GM08714 (cell line): Measurements from ENCODE around the gene SDCCAG8.

Experiments
- H3K4me3 ChIP-seq: fragments of 200-500 bp; sonication (Bioruptor generic); 2 replicates; pipeline ENCODE4 v1.5.1; 2014; ENCODE audit warnings: mild to moderate bottlenecking, low read length, inconsistent platforms
- ZNF274 ChIP-seq: IDR thresholded peaks from 2 replicates; pipeline ENCODE4 v1.6.1; 2012; ENCODE audit warnings: mild to moderate bottlenecking, low read depth, low read length

SDCCAG8 gene

DNA sequence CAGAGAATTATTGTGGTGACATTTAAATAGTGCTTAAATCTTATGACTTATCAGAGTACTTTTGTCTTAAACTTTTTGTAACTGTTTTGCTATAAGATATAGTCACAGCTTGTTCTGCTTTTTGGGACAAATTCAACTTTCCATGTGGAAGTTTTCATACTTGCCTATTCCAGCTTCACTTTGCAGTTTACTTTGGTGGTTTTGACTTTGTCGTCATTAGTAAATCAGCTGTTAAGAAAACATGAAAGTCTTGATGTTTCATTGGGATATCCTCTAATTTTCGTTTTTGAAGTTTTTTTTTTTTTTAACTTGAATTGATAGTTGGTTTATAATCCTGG lies 31.3 kb downstream of the SDCCAG8 start:
- TF ChIP-seq ZNF274, result no peak
- H3K4me3 ChIP-seq, result no peak overlapping the region

DNA sequence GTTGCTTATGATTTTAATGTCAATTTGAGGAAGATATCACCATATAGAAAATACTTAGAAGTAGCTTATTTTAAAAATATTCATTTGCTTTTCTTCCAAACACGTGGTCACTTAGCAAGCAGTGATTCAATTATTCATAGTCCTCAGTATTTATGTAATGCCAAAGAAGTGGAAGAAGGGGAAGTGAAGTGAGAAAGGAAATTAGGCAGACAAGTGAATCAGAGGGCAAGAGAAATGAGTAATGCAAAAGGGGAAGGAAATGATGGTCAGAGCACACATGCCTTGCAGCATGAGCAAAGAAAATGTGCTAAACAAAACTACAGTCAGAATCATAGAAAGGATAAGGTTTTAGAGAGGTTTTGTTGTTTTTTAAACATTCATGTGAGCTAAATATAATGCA lies 31.8 kb downstream of the SDCCAG8 start:
- TF ChIP-seq ZNF274, result no peak
- H3K4me3 ChIP-seq, result no peak overlapping the region

DNA sequence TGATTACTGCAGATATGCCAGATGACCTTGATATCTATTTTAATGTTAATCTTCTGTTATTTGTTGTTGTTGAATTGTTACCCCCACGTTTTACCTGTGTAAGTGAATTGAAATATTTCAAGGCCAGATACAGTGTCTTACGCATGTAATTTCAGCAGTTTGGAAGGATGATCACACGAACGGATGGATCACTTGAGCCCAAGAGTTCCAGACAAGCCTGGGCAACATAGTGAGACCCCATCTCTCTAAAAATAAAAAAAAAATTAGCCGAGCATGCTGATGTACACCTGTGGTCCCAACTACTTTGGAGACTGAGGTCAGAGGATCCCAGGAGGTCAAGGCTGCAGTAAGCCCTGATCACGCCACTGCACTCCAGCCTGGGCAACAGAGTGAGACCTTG lies 32.2 kb downstream of the SDCCAG8 start:
- TF ChIP-seq ZNF274, result no peak
- H3K4me3 ChIP-seq, result no peak overlapping the region

DNA sequence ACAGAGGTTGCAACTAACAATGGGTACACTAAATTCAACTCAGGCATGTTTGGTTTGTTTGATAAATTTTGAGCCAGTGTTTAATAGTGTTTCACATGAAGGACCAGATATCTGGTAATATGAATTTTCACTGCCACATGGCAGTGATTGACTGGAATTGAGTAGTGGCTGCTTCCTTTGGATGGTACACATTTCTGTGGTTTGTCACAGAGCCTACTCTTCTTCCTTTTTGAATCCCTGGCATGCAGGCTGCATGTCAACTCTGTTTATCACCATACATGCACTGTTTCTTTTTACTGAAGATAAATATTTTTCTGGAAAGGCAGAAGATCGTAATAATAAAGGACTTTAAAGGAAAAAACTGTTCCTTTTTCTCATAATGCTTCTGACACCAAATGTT lies 35.5 kb downstream of the SDCCAG8 start:
- no peak overlapping the region for H3K4me3 ChIP-seq
- no peak for TF ChIP-seq ZNF274

DNA sequence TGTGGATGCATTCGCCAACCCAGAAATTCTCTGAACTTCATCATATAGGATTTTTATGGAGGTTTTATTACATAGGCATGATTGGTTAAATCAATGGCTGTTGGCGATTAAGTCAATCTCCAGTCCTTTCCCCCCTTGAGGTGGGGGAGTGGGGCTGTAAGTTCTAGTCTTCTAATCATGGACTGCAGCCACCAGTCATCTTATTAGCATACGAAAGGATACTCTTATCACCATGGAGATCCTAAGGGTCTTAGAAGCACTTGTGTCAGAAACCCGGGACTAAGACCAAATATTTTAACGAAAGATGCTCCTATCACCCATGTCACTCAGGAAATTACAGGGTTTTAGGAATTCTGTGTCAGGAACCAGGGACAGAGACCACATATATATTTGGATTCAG lies 36.3 kb downstream of the SDCCAG8 start:
- no peak overlapping the region for H3K4me3 ChIP-seq

DNA sequence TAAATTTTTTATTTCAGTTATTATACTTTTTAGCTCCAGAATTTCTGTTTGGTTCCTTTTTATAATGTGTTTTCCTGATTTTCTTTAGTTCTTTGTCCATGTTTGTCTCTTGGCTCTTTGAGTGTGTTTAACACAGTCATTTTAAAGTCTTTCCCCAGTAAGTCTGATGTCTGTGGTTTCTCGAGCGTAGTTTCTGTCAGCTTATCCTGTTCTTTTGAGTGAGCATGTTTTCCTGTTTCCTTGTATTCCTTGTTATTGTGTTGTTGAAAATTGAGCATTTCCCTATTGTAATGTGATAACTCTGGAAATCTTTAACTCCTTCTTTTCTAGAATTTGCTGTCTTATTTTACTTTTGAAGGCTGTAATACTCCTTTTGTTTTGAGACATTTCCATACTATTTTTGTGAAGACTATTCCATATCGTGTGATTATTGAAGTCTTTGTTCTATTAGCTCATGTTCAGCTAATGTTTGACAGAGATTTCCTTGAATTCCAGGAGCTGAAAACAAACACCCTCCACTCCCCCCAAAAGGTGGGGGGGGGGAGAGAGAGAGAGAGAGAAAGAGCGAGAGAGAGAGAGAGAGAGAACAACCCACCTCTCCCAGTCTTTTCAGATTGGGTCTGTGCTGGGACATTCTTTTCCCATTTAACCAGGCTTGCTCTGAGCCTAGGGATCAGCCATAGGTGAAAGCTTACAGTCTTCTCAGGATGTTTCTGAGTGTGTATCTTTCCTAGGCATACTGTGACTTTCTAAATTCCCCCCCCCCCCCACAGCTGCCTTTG lies 38.3 kb downstream of the SDCCAG8 start:
- TF ChIP-seq ZNF274, result no peak
- H3K4me3 ChIP-seq, result no peak overlapping the region

More for the DNA sequence above, 36.3 kb downstream of the SDCCAG8 start:
- TF ChIP-seq ZNF274, result no peak

DNA sequence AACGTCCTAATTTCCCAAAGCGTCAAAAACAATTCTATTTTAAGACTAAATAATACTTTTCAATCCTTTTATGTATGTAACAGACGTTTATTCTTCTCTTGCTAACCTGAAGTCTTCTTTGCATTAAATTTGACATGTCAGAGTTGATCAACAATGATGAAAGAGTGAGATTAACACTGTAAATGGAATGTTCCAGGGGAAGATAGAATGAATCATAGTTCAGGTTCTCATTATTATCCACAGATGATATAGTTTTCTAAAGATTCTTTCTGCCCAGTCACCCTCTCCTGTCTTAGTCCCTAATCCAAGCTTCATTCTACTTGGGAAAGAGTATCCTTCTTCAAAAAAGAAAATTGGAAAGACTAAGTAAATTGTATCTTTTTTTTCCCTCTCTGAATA lies 38.9 kb downstream of the SDCCAG8 start:
- TF ChIP-seq ZNF274, result no peak

DNA sequence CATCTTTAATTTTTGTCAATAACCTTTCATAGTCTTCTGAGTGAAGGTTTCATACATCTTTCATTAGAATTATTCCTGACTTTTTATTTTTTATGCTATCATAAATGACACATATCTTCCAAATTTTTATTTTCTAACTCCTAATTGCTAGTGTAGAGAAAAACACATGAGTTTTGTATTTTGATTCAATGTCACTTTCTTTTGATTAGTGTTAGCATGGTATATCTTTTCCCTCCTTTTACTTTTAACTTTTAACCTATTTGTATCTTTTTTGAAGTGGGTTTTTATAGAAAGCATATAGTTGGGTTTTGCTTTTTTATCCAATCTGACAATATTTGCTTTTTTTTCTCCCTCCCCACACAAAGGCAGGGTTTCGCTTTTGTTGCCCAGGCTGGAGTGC lies 43.2 kb downstream of the SDCCAG8 start:
- no peak for TF ChIP-seq ZNF274
- H3K4me3 ChIP-seq, result no peak overlapping the region

More for the DNA sequence above, 38.9 kb downstream of the SDCCAG8 start:
- no peak overlapping the region for H3K4me3 ChIP-seq

DNA sequence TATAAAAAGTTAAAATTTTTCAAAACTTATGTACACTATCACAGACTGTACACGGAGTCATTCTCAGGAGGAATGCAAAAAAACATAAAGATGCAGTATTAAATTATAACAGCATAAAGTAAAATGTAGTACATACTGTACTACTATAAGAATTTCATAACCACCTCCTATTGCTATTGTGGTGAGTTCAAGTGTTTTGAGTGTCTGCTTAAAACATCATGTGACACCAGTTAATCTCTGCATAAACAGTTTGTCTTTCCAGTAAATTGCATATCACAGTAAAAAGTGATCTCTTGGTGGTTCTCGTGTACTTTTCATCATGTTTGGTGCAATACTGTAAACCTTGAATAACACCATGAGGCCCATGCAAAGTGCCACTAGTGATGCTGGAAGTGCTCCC lies 45.2 kb downstream of the SDCCAG8 start:
- no peak for TF ChIP-seq ZNF274
- H3K4me3 ChIP-seq, result no peak overlapping the region

DNA sequence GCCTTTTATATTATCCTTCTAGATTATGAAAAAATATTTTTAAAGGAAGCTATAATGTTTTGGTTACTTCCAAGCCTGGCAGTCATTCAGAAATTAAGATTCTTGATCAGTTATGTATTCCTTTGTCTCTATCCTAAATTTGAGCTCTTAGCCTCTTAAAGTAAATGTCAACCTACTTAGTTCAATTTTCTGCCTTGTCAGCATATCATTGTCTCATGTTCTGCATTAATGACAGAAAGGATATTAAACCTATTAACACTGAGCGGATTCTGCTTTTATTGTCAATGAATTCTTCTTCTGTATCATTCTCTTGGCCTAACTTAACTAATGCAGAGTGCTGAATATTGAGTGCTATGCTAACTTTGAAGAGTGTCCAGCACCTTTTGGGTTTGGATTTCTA lies 56.0 kb downstream of the SDCCAG8 start:
- H3K4me3 ChIP-seq, result no peak overlapping the region
- TF ChIP-seq ZNF274, result no peak

DNA sequence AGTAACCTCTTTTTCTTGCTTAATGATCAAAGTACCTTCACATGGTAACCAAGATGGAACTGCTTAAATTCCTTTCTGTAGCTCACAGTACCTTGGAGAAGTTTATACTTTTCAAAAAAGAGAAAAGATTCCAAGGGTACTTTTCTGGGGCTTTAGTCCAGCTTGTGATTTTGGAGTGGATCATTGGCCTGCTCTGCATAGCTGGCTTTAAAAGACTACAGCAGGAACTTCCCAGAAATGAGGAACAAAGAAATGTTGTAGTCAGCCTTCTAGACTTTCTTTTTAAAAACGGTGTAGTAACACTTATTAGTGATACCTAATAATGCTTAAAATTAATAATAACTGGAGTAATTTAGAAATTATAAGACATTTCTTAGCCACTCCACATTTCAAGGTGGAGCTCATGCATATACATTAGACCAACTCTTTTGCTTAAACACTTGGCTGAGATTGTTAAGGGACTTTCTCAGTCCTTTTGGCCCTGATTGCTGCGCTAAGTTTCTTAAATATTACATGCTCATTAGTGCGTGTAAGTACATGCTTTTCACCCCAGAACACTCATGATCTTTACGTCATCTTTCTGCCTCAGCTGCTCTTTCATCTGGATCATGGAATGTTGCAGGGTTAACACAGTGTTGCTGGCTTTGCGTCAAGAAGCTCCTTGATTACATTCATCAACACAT lies 57.3 kb downstream of the SDCCAG8 start:
- peak overlapping the region; percentile 67; the same call in 1 of the 2 replicates for H3K4me3 ChIP-seq
- no peak for TF ChIP-seq ZNF274

DNA sequence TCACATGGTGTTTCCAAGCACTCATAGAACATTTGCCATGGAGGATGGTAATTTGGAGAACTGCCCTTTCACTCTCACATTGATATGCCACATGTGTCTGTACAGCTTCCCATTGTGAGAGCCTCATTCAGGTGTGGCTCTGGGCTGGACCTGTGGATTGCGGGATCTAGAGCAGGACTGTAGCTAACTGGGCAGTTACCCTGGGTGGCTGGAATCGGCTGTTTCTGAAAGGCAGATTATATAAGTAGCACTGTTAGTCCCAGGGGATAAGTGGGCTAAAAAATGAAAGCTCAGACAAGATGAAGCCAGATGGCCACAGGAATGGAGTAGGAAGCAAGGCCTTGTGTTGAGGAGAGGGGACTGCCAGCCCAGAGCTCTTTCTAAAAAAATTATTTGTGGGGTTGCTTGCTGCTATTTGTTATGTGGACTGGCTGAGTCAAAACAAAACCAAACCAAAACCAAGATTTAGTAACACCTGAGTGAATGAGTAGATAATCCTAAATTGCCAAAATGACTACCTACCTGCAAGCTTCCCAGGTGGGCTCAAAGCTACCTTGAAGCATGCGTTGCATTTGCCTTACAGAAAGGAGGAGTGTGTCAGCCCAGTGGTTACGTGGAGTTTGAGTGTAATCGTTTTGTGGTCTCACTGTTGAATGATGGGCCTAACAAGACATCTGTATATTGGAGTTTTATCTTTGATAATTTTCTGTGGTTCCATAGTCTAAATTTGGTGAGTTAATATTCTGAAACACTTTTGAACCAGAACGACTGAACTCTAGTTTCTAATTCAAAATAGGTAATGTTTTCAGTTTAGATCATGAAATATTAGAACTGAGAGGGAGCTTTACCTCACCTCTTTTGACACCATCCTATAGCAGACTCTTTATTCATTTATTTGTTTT lies 58.0 kb downstream of the SDCCAG8 start:
- peak overlapping the region; percentile 67; the same call in 1 of the 2 replicates for H3K4me3 ChIP-seq
- TF ChIP-seq ZNF274, result no peak

DNA sequence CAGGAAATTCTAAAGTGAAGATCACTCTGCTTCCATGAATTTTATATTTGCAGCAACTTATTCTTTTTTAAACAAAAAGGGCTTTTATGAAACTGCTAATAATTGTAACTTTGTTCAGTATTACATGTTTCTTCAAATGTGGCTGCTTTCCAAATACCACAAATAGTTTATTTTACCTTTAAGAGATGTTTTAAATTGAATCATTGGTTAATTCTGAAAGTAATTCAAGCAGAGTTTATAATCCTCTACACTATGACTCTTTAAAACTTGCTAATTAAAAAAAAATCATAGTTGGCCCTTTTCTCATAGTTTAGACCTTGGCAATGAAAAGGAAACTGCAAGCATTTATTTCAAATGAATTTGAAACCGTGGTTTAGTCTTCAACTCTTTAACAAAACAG lies 59.6 kb downstream of the SDCCAG8 start:
- H3K4me3 ChIP-seq, result no peak overlapping the region; the same call in 1 of the 2 replicates
- TF ChIP-seq ZNF274, result no peak

DNA sequence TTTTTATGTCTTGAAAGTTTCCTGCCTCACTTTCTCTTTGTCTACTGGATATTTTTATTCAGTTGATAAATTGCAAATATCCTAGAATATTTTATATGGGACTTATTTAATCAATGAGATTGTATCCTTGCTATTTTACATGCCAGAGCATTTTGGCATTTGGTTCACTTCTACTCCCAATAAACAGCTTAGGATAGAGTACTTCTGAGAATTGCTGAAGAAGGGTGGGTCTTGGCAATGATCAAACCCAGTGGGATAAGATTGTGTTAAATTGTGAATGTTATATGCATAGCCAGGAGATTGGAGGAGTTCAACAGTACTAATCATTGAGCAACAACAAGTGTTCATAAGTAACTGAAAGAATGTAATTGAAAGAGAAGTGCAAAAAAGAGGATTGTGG lies 60.1 kb downstream of the SDCCAG8 start:
- no peak overlapping the region; the same call in 1 of the 2 replicates for H3K4me3 ChIP-seq
- no peak for TF ChIP-seq ZNF274
